22Rv1 (cell line): ENCODE measurements around the gene KLHL33.

ENCODE experiments used
- ZFX ChIP-seq: fragments of 450-650 bp; IDR thresholded peaks from 2 replicates; pipeline ENCODE4 v1.6.1; 2017; ENCODE audit warnings: antibody characterized with exemption, borderline replicate concordance
- TF ChIP-seq, protein P1 (sequence below): fragments of 450-650 bp; IDR thresholded peaks from 2 replicates; pipeline ENCODE4 v1.5.1; 2017; ENCODE audit warnings: mild to moderate bottlenecking

DNA sequence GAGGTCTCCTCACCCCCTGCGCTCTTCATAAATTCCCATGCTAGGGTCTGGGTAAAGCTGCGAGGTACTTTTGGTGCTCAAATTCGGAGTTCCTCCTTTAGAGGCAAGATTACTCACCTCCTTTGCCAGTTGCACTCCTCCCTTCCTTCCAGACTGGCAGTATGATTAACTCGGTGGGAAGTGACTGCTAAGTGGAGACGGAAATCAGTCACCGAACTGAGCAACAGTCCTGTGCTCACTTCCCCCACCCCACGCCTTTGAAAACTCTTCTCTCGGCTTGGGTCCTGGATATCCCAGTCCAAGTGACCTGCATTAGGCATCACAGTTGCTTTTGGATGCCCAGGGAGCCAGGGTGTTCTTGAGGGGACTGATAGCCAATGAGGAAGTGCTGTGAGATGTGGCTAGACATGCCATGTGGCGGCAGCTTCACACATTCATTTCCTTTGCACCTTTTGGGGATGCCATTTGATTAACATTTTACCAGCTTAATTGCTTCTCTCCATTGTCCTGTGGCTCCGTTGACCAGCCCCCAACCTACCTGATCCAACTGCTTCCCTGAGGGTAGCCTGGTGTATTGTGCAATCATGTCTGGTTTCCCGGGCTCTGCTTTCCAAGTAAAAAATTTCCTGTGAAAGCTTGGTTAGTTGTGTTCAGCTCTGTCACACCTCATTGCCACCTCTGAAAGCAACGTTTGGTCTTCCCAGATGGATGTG lies 34.1 kb upstream of the KLHL33 start:
- TF ChIP-seq, protein P1, sequence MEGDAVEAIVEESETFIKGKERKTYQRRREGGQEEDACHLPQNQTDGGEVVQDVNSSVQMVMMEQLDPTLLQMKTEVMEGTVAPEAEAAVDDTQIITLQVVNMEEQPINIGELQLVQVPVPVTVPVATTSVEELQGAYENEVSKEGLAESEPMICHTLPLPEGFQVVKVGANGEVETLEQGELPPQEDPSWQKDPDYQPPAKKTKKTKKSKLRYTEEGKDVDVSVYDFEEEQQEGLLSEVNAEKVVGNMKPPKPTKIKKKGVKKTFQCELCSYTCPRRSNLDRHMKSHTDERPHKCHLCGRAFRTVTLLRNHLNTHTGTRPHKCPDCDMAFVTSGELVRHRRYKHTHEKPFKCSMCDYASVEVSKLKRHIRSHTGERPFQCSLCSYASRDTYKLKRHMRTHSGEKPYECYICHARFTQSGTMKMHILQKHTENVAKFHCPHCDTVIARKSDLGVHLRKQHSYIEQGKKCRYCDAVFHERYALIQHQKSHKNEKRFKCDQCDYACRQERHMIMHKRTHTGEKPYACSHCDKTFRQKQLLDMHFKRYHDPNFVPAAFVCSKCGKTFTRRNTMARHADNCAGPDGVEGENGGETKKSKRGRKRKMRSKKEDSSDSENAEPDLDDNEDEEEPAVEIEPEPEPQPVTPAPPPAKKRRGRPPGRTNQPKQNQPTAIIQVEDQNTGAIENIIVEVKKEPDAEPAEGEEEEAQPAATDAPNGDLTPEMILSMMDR, result no peak
- TF ChIP-seq ZFX, result no peak
